ENCODE data around the gene WDR87.

WDR87 gene

DNA sequence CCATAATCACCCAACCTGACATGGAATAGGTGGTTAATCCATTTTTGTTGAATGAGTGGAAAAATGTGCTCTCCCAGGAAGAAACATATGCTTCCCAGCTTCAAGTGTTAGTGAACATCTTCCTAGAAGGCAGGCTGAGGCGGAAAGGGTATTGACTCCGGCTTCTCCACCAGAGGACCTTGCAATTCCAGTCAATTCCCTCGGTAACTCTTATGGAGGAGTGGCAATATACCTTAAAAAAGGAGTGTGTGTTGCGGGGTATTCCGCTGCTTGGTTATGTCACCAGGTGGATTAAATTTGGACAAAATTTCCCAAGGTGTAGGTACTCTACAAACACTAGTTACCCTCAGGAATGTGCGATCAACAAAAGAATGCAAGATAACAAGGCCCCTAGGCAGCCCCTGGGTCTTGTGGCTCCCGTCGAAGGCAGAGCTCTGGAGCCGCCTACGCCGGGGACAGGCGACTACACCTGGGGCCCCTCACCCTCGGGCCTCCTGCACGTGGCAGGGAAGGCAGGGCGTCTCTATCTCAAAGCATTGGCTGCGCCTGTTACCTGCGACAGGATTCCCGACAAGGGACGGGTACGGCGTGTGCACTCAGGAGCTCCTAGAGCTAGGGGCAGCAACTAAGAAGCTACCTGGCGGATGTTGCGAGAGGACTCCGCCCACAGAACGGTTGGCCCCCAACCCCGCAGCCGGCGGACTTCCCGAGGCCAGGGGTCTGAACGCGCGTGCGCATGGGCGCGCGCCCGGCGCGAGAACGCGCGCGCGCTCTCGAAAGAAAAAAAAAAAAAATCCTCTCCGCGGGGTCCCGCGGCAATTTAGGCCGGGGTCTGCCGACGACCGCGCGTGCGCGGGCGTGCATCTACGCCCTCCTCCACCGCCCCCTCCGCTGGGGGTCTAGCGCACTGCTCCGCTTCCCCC lies at the start of gene WDR87:
Gene WDR87, minus strand, starts transcription at position 649 of the 923 bp plus-strand sequence. CDS start 8,355 bp downstream, outside the sequence.
- peak; percentile 34 to 38 for DNase-seq

DNA sequence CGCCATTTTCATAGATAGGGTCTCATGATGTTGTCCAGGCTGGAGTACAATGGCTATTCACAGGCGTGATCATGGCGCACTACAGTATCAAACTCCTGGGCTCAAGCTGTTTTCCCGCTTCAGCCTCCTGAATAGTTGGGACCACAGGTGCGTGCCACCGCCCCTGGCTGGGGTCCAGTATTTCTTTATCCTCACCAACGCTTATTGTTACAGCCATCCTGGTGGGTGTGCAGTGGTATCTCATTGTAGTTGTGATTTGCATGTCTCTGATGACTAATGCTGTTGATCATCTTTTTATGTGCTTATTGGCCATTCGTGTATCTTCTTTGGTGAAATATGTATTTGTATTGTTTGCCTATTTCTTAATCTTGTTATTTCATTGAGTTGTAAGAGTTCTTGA lies 49.6 kb upstream of the WDR87 start:
- no peak for DNase-seq

DNA sequence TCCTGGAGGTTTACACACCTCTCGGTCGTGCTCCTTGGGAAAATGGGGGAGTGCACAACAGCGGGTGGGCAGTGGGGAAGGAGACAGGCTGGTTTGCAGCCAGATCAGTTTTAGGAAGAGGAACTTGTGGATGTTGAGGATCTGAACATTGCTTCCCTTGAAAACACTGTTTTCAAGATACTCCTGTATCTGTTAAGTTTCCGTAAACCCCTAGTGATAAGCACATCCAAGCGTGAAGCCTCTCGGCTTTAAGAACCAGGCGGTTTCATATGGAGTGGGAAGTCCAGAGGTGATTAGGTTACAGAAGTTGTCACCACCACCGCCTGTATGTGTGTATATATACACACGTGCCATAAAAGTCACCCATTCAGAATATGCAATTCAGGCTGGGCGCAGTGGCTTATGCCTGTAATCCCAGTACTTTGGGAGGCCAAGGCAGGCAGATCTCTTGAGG lies 48.1 kb upstream of the WDR87 start:
- no peak for DNase-seq

DNA sequence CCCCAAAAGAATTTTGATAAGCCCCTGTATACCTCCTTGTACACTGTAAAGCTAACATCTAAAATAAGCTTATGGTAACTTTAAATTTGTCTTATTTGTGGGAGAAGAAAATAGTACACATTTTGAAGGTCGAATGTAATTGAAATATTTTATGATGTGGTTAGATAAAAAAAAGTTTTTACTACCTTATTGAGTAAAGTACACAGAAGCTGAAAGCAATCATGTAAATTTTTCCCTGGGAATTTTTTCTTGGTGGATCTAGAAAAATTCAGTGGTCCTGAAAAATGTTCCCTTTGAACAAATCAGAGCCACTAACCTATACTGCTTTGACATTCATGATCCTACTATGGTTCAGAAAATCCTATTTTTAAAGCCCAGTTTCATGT lies 47.5 kb upstream of the WDR87 start:
- no peak for DNase-seq

DNA sequence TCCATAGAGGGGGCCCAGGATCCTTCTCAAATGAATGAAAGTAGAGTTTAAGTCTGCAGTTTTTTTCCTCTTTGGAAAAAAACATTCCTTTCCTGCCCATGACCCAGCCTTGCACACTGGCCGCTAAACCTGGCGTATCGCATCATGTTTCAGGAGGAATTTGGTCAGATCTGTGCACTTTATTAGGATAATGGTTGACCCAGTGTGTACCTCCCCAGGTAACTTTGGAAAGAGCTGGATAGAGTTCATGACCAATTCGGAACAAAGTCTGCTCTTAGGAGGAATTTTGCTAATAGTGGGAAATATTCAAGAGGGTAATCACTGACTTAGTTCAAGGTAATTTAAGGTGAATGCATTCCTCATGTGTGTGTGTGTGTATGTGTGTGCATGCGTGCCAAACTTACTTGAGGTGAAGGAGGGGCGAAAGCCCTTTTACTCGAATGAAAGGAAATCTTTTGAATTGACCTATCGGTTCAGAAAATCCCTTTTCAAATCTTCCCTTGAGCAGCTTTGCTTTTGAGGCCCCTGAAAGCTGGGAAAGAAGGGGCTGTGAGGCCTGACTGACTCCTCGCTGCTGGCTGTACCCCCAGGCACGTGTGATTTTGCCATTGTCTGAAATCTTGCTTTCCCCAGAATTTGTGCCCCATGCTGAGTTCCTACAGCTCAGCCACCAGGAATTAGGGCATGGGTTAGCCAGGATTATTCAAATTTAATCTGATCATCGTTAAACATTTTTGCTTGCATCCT lies 47.0 kb upstream of the WDR87 start:
- no peak for DNase-seq

DNA sequence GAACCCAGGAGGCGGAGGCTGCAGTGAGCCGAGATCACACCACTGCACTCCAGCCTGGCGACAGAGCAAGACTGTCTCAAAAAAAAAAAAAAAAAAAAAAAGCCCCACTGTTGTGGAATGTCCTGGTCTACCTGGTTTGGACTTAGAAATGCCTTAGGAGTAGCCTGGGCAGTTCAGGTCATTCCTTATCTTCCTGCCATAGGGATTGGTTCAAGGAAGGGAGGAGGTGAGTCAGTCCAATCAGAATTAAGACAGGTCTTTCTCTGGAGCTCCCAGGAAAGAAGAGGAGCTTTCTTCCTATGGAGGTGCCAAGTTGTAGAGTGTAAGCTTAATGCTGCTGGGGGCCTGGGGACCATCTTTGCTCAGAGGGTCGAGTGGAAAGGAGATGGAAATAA lies 45.4 kb upstream of the WDR87 start:
- no peak for DNase-seq

DNA sequence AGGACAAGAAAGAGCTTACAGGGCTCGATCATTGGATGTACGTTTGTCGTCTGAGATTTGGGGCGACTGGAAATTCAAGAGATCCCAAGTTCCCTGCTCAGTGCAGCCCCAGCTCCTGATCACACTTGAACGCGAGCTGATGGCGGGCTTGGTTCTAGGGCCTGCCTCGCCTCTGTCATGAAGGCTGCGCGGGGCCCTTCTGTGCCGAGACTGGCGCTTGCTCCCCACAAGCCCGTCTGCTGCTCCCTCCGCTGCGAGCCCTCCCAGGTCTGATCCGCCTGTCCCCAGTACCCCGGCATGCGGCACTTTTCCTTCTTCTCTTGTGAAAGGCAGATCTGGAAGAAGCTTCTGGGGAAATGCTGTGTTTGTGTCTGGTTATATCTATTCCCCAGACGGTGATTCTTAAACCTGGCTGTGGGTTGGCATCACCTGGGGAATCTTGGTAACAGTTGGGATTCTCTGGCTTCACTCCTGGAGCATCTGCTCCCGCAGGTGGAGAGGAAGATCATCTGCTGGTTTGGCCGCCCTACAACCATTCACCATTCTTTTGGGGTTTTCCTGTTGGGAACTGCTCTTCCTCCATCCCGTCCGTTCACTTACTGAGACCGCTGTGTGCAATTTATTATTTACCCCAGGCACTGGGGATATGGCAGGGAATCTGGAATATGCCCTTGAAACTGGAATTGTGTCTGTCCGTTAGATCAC lies 44.2 kb upstream of the WDR87 start:
- no peak for DNase-seq

DNA sequence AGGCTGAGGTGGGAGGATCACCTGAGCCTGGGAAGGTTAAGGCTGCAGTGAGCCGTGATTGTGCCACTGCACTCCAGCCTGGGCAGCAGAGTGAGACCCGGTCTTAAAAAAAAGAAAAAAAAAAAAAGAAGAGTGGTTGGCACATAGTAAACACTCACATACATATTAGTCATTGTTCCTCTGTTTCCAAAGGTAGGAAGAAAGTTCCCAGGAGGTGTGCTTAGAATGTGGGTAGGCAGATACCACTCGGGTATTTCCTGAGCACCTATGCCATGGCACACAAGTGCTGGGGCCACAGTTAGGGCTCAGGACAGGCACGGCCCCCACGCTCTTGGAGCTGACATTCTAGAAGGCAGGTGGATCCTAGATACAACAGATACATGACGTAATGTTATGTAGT lies 42.0 kb upstream of the WDR87 start:
- no peak for DNase-seq

DNA sequence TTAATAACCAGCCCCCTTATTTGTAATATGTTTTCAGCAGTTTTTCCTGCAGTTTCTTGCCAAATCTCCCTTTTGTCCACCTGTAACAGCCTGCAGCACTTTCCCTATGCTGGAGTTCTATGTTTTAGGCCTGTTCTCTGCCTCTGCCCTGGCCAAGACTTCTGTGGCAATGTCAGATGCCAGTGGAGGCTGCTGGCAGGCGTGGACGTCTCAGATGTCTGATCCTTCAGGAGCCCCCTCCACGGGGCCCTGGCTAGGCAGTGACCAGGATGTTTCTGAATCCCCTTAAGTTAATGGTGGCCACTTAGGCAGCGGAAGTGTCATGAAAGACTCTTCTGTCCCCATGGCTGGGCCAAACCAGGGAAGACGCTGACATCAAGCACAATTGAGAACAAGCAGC lies 41.4 kb upstream of the WDR87 start:
- no peak for DNase-seq

DNA sequence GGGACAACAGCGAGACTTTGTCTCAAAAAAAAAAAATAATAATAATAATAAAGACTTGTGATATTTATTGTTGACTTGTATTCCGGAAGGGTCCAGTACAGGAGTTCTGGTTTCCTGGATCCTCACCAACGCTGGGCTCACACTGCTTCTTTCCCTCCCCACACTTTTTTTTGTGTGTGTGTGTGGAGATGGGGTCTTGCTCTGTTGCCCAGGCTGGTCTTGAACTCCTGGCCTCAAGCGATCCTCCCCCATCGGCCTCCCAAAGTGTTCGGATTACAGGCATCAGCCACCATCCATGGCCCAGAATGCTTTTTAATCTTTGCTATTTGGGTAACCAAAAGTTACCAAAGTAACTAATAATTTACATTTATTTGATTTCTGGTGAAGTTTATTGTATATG lies 39.7 kb upstream of the WDR87 start:
- no peak for DNase-seq

DNA sequence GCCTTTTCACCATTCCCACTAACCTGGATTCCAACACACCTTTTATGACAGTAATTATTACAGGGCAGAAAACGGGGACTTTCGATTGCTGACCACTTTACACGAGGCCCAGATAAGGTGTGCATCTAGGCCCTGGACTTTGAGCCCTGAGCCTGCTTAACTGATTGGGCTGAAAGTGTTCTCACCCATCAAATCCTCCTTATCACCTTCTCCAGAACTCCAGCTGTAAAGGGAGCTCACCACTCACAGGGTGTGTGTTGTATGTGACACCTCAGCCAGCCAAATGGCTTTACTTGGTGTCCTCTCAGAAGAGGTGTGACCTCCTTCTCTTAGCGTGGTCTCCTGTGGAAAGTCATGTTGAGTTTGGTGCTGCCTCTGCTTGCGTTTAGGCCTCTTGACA lies 37.1 kb upstream of the WDR87 start:
- DNase-seq: no peak

DNA sequence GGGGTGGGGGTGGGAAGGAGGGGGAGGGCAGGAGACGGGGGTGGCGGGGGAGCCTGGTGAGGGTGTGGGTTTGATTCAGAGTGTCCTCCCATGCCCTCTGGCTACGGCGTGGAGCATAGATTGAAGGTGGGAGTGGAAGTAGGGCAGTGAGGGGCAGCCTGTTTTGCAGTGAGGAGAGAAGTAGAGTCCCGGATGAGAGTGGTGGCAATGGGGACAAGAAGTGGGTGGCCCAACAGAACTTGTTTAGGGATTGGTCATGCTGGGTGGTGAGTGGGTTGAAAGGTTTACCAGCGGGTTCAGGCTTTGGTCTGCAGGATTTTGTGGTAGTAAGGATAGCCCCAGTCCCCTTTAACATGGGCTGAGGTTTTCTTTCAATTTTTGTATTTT lies 36.1 kb upstream of the WDR87 start:
- no peak for DNase-seq

DNA sequence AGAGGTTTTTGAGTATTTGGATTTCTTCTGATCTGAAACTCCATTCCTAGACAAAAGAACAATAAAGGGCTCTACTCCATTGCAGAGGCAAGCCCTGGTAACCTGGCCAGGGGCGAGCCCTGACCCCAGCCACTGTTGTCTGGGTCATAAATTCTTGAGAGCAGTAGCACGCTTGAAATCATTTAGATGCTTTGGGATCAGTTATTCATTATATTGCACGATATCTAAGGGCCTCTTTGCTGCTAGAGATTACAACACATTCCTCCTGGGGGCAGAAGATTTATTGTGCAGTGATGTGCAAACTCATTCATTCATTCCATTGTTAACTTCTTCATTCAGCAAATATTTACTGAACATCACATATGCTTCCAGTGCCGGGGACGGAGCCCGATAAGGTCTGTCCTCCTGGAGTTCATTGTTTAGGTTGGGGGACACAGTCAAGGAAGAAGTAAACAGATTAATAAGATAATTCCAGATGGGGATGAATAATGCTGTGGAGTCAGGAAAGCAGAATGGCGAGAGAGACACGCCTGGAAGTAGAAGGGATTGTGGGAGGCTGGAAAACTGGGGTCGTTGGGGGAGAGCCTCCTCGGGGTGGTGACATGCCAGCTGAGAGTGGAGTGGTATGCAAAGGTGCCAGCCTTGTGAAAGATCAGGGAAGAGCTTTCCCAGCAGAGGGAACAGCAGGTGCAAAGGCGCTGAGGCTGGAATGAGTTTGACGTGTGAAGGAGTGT lies 35.6 kb upstream of the WDR87 start:
- DNase-seq: no peak

DNA sequence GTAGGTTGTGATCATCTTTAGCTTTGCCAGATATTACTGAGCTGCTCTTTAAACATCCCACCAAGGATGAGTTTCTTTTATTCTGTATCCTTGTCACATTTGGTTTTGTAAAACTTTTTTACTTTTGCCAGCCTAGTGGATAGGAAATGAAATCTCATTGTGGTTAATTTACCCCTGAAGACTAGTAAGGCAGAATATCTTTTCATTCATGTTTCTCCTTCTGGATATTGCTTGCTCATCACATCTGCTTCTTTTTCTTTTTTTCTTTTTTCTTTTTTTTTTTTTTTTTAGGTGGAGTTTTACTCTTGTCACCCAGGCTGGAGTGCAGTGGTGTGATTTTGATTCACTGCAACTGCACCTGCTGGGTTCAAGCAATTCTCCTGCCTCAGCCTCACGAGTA lies 32.0 kb upstream of the WDR87 start:
- no peak for DNase-seq

DNA sequence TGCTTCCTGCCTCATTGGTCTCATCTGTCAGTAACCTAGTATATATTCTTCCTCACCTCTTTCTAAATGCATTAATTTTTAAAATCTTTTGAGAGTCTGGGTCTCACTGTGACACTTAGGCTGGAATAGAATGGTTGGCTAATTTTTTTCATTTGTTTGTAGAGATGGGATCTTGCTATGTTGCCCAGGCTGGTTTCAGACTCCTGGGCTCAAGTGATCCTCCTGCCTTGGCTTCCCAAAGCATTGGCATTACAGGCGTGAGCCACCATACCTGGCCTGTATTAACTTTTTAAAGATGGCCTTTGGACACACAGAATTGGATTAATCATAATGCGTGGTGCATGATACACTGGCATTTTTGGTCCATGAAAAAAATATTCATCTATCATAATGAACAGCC lies 30.5 kb upstream of the WDR87 start:
- no peak for DNase-seq

DNA sequence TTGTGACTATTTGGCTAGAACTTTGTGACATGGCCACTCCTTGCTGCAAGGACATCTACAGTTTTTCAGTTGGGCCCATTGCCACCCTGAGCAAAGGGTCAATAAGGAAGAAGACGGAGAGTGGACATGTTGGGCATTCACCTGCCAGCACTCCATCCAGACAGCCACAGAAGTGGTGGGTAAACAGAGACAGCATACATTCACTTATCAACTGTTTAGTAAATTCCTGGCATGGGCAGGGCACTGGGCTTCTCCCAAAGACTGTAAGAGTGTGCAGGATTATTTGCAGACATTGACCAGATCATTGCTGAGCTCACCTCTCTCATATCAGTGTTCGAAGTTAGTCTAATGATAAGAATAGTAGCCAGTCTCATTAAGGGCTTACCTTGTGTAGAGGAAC lies 29.8 kb upstream of the WDR87 start:
- no peak for DNase-seq

DNA sequence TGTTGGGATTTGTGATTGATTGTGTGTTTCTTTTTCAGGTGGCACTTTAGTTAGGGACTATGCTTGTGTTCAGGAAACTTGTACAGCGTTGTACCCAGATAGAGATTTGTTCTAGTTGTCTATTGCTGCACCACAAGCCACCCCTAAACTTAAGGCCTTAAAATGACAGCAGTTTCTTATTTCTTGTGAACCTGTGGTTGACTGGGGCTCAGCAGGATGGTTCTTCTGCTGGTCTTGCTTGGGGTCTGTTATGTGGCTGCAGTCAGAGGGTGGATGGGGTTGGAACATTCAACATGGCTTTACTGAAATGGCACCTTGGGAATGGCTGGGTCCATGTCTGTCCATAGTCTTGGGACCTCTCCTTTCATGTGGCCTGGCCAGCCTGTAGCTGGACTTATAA lies 28.9 kb upstream of the WDR87 start:
- DNase-seq: no peak

DNA sequence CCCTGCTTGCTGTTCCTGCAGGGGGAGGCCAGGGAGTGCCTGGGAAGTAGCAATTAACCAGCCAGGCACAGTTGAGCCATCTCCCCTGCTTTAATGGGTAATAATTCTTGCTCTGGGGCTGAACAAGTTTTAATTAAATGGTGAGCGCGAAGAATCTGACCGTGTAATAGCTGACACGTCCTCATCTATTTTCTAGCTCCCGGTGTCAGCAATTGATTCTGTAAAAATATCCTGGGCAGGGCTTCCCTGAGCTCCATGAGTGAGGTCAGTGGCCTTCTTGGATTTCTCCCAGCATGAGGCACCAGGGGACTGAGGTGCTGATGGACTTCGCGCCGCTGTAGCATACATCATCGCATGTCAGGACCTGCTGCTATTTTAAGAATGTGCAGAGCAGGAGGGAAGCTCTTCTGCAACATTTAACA lies 27.6 kb upstream of the WDR87 start:
- no peak for DNase-seq

DNA sequence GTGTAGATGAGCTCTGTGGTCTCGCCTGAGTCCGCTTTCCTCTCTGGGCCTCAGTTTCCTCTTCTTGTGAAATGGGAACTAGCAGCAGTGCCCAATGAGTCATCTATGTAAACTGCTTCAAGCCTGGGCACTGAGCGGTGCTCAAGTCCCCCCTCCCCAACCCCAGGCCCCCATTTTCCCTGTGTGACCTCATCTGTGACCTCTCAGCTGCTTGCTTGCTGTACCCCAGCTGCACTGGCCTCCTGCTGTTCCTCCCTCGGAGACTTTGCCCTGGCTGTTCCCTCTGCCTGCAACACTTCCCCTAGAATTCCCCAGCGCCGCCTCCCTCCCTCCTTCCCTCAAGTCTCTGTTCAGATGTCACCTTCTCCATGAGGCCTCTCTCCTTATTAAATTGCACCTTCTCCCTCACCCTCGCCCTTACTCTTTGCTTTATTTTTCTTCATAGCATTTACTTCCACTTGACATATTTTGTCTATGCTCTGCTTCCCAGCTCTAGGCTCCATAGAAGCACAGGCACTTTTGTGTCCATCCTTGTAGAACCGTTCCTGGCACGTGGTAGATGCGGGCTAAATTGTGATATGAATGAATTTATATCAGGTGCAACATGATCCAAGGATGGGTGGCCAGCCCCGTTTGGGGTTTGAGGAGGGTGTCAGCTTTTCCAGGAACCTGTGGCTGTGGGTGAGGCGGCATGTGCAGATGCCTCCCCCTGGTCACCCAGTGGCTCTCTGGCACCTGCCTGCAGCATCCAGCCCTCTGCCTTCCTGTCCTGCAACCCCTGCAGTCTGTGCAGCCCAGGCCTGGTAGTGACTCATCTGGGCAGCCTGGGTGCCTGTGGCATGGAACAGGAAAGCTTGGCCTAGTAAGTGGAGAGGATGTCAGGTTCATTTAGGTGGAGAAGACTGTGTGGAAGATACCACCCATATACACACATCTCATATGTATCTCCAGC lies 26.9 kb upstream of the WDR87 start:
- no peak for DNase-seq

DNA sequence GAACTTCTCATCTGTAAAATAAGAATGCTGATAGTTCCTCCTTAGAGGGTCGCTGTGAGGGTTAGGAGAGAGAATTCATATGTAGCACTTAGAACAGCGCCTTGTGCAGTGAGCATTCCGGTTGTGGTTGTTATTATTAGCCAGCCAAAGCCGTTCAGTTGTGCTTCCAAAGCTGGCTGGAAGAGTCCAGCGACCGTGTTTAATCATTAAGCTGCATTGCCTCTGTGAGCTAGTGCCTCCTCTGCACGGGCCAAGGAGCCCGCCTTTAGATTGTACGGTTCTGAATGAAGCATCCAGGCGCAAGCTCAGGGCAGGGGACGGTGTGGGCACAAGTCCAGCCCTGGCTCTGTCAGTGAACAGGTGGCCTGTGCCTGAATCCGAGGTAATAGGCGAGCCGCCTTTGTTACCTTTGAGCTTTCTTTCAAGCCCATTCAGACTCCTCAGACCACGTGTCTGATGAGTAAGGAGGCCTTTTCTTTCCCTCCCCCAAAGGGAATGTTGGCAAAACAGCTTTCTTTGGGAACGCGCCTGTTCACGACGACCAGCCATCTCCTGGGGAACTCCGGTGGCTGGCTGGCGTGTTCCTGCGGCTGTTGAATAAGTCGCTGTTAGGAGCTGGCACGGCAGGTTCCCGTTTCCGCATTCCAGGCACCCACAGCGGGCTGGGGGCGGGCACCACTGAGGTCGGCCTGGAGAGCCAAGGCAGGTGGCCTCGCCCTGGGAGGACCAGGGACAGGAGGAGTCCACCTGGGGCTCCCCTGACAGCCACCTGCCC lies 25.7 kb upstream of the WDR87 start:
- DNase-seq: no peak

DNA sequence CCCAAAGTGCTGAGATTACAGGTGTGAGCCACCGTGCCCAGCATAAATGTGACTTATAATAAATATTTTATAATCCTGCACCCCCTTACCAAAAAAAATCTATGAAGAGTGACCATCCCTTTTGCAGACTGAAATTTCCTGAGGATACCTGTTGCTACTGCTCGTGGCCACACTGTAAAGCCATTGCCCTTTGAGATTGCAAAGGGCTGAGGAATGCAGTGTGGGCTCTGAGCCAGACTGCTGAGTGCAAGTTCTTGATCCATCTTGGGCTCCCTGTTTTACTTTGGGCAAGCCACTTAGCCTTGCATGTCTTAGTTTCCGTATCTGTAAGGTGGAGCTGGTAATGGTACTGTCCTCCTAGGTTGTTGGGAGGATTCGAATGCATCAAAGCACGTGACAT lies 24.0 kb upstream of the WDR87 start:
- no peak for DNase-seq
